GM13977 (cell line): ENCODE measurements around the gene CUX1.

Experiments
- DNase-seq: peaks from one replicate; pipeline ENCODE4 v3.0.0; 2012; ENCODE audit warnings: low spot score
- CTCF ChIP-seq: IDR thresholded peaks from 2 replicates; pipeline ENCODE4 v1.5.1; 2012; ENCODE audit warnings: mild to moderate bottlenecking, control low read depth; ENCODE audit not compliant: insufficient read depth; ENCODE audit errors: extremely low read depth, missing control alignments
- in situ Hi-C: fragments of 300-500 bp; cut with MboI; formaldehyde crosslinking; loops from one replicate; pipeline ENCODE4 v1.12.0; 2022; ENCODE audit warnings: low sequenced_read_pairs, low pct_unique_long_range_greater_than_20kb, mixed read lengths, inconsistent platforms; ENCODE audit not compliant: unreplicated experiment

CUX1 gene

GRCh38 chr7:102208826-102209225 is 391.4 kb downstream of the CUX1 start:
- DNase-seq: no peak
- TF ChIP-seq CTCF: no peak
- in situ Hi-C loops: no loop called here

GRCh38 chr7:102210787-102211186 is 393.4 kb downstream of the CUX1 start:
- TF ChIP-seq CTCF: no peak
- in situ Hi-C loops: no loop called here
- no peak for DNase-seq

GRCh38 chr7:102211590-102212550 is 394.4 kb downstream of the CUX1 start:
- in situ Hi-C loops: no loop called here
- no peak for TF ChIP-seq CTCF
- peak; percentile 86 for DNase-seq

GRCh38 chr7:102214477-102215072 is 397.1 kb downstream of the CUX1 start:
- TF ChIP-seq CTCF: no peak
- in situ Hi-C loops: no loop called here
- DNase-seq: no peak

GRCh38 chr7:102215256-102215655 is 397.8 kb downstream of the CUX1 start:
- no peak for DNase-seq
- in situ Hi-C loops: no loop called here
- TF ChIP-seq CTCF: no peak

- TF ChIP-seq CTCF: no peak
- no peak for DNase-seq
- in situ Hi-C loops: no loop called here
Measured at GRCh38 chr7:102215711-102216110, 398.3 kb downstream of the CUX1 start.
